ENCODE measurements around the gene SCG5.

SCG5 gene

GRCh38 chr15:32659340-32660155 lies 18.0 kb downstream of the SCG5 start:
- DNase-seq = no peak

- no peak for DNase-seq
These were observed 22.2 kb downstream of the SCG5 start for GRCh38 chr15:32663671-32664070.

GRCh38 chr15:32664796-32665195 lies 23.3 kb downstream of the SCG5 start:
- no peak for DNase-seq

GRCh38 chr15:32667321-32667720 lies 25.8 kb downstream of the SCG5 start:
- no peak for DNase-seq

- DNase-seq = no peak
These were observed 27.4 kb downstream of the SCG5 start for GRCh38 chr15:32668942-32669341.

- no peak for DNase-seq
These were observed 28.5 kb downstream of the SCG5 start for GRCh38 chr15:32669896-32670611.

GRCh38 chr15:32670623-32671022 lies 29.1 kb downstream of the SCG5 start:
- DNase-seq = no peak

- DNase-seq = no peak
These were observed 30.1 kb downstream of the SCG5 start for GRCh38 chr15:32671339-32672325.

GRCh38 chr15:32674681-32675080 lies 33.2 kb downstream of the SCG5 start:
- no peak for DNase-seq

- no peak for DNase-seq
These were observed 34.0 kb downstream of the SCG5 start for GRCh38 chr15:32675466-32675865.

- DNase-seq = no peak
These were observed 34.7 kb downstream of the SCG5 start for GRCh38 chr15:32676169-32676568.

- no peak for DNase-seq
These were observed 35.8 kb downstream of the SCG5 start for GRCh38 chr15:32677238-32677750.

GRCh38 chr15:32679298-32679690 lies 37.8 kb downstream of the SCG5 start:
- DNase-seq = no peak

- DNase-seq = no peak
These were observed 41.1 kb downstream of the SCG5 start for GRCh38 chr15:32682569-32682968.

GRCh38 chr15:32682977-32683630 lies 41.6 kb downstream of the SCG5 start:
- DNase-seq = no peak

- no peak for DNase-seq
These were observed 42.5 kb downstream of the SCG5 start for GRCh38 chr15:32683906-32684584.

- DNase-seq = no peak
These were observed 44.1 kb downstream of the SCG5 start for GRCh38 chr15:32685576-32685975.

- no peak for DNase-seq
These were observed 46.0 kb downstream of the SCG5 start for GRCh38 chr15:32687556-32687955.

- DNase-seq = no peak
These were observed 46.7 kb downstream of the SCG5 start for GRCh38 chr15:32688151-32688639.

- no peak for DNase-seq
These were observed 49.6 kb downstream of the SCG5 start for GRCh38 chr15:32690941-32691688.

GRCh38 chr15:32691689-32692038 lies 50.2 kb downstream of the SCG5 start:
- DNase-seq = no peak
